ENCODE data around the gene PRSS27. TPM values are rescaled to one million over a fixed set of nuclear protein-coding genes. Genes with fewer than 3 reads are reported as not detected.

The PRSS27 gene
- total RNA-seq, 3 donors from 2014 or later (not counting 1 experiment from before 2014, with no cell fraction given) = 0.42 to 1.3 (median 1.2) TPM

GRCh38 chr16:2728034-2728433, 8.0 kb upstream of the PRSS27 start:
- 87% methylated on average over 3 of the region's 7 CpGs for WGBS (ENCODE audit: insufficient coverage)
- TF ChIP-seq, protein P1, sequence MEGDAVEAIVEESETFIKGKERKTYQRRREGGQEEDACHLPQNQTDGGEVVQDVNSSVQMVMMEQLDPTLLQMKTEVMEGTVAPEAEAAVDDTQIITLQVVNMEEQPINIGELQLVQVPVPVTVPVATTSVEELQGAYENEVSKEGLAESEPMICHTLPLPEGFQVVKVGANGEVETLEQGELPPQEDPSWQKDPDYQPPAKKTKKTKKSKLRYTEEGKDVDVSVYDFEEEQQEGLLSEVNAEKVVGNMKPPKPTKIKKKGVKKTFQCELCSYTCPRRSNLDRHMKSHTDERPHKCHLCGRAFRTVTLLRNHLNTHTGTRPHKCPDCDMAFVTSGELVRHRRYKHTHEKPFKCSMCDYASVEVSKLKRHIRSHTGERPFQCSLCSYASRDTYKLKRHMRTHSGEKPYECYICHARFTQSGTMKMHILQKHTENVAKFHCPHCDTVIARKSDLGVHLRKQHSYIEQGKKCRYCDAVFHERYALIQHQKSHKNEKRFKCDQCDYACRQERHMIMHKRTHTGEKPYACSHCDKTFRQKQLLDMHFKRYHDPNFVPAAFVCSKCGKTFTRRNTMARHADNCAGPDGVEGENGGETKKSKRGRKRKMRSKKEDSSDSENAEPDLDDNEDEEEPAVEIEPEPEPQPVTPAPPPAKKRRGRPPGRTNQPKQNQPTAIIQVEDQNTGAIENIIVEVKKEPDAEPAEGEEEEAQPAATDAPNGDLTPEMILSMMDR (IDR thresholded peaks at IDR 0.05) = no peak
- H3K4me1 ChIP-seq (ENCODE audit: control insufficient read depth, insufficient read depth, low read length) = no peaks in the 10 kb centered on the region
- no peak for DNase-seq
- intact Hi-C loops (cut with micrococcal nuclease) = no loop called here
- no peak overlapping the region for H3K27ac ChIP-seq (ENCODE audit: low read length)
- H3K4me1 Mint-ChIP-seq = no peaks in the 10 kb centered on the region
- H3K9me3 Mint-ChIP-seq = no peaks in the 10 kb centered on the region
- no peak overlapping the region for H3K4me3 Mint-ChIP-seq
- H3K36me3 Mint-ChIP-seq = no peaks in the 10 kb centered on the region
- ATAC-seq = no peak
- no peaks in the 10 kb centered on the region for H3K36me3 ChIP-seq (ENCODE audit: control insufficient read depth, insufficient read depth, low read length)
- H3K27ac Mint-ChIP-seq = no peak overlapping the region
- no peaks in the 10 kb centered on the region for H3K27me3 ChIP-seq (ENCODE audit: control insufficient read depth, insufficient read depth, low read length)
- peaks cover 4 to 7% of the 10 kb centered on the region in 2 donors for H3K27me3 Mint-ChIP-seq (ENCODE audit: low read depth in 2 of 2)
- H3K4me3 ChIP-seq (ENCODE audit: low read length) = no peak overlapping the region
- H3K9me3 ChIP-seq (ENCODE audit: control insufficient read depth, insufficient read depth, low read length) = no peaks in the 10 kb centered on the region

- peaks cover 4 to 7% of the 10 kb centered on the region in 2 donors for H3K27me3 Mint-ChIP-seq (ENCODE audit: low read depth in 2 of 2)
- WGBS (ENCODE audit: insufficient coverage) = 89% methylated on average over 5 of the region's 5 CpGs
- intact Hi-C loops (cut with micrococcal nuclease) = no loop called here
- H3K27me3 ChIP-seq (ENCODE audit: control insufficient read depth, insufficient read depth, low read length) = no peaks in the 10 kb centered on the region
- H3K27ac Mint-ChIP-seq = no peak overlapping the region
- no peaks in the 10 kb centered on the region for H3K4me1 Mint-ChIP-seq
- H3K4me3 ChIP-seq (ENCODE audit: low read length) = no peak overlapping the region
- H3K4me1 ChIP-seq (ENCODE audit: control insufficient read depth, insufficient read depth, low read length) = no peaks in the 10 kb centered on the region
- DNase-seq (no peak), ATAC-seq (no peak)
- H3K9me3 ChIP-seq (ENCODE audit: control insufficient read depth, insufficient read depth, low read length) = no peaks in the 10 kb centered on the region
- H3K36me3 ChIP-seq (ENCODE audit: control insufficient read depth, insufficient read depth, low read length) = no peaks in the 10 kb centered on the region
- no peak overlapping the region for H3K4me3 Mint-ChIP-seq
- no peaks in the 10 kb centered on the region for H3K9me3 Mint-ChIP-seq
- H3K27ac ChIP-seq (ENCODE audit: low read length) = no peak overlapping the region
- TF ChIP-seq, protein P1 (IDR thresholded peaks at IDR 0.05) = no peak
- no peaks in the 10 kb centered on the region for H3K36me3 Mint-ChIP-seq
These were observed 6.9 kb upstream of the PRSS27 start for GRCh38 chr16:2726923-2727322.

DNA sequence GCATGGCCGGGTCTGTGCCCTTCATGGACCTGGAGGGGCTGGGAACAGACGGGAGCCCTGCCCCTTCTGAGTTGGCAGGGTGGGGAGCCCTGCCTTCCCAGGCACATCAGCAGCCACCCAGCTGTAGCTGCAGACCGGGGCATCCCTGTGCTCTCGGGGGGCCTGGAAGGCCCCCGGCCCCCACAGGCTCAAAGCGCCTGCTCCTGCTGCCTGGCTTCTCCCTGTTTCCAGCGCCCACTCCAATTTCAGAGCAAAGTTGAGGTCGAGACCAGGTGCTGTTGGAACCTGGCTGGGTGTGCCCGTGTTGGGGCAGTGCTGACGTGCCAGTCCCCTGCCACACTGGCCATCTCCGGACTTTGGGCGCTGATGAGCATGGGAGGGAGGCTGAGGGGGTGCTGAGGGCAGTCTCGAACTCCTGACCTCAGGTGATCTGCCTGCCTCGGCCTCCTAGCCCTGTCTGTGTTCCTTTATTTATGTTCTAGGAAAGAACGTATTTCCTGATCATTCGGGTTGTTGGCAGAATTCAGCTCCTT, 4.9 kb upstream of the PRSS27 start:
- H3K4me1 Mint-ChIP-seq = no peaks in the 10 kb centered on the region
- 77% methylated on average over 16 of the region's 16 CpGs for WGBS (ENCODE audit: insufficient coverage)
- no peak overlapping the region for H3K4me3 Mint-ChIP-seq
- TF ChIP-seq, protein P1 (IDR thresholded peaks at IDR 0.05) = no peak
- H3K27ac ChIP-seq (ENCODE audit: low read length) = no peak overlapping the region
- peaks cover 4 to 7% of the 10 kb centered on the region in 2 donors for H3K27me3 Mint-ChIP-seq (ENCODE audit: low read depth in 2 of 2)
- H3K9me3 ChIP-seq (ENCODE audit: control insufficient read depth, insufficient read depth, low read length) = no peaks in the 10 kb centered on the region
- DNase-seq (no peak), ATAC-seq (no peak)
- no peaks in the 10 kb centered on the region for H3K27me3 ChIP-seq (ENCODE audit: control insufficient read depth, insufficient read depth, low read length)
- intact Hi-C loops (cut with micrococcal nuclease) = loop anchor here (5.0 kb wide), 1 partner anchor 43 kb away; the partner anchor contains the start of gene KCTD5
- no peaks in the 10 kb centered on the region for H3K36me3 Mint-ChIP-seq
- H3K4me1 ChIP-seq (ENCODE audit: control insufficient read depth, insufficient read depth, low read length) = peaks cover 11% of the 10 kb centered on the region
- no peak overlapping the region for H3K27ac Mint-ChIP-seq
- no peak overlapping the region for H3K4me3 ChIP-seq (ENCODE audit: low read length)
- H3K36me3 ChIP-seq (ENCODE audit: control insufficient read depth, insufficient read depth, low read length) = no peaks in the 10 kb centered on the region
- no peaks in the 10 kb centered on the region for H3K9me3 Mint-ChIP-seq

All from natural killer cell (primary cell).